Measurements from ENCODE around the gene PCSK9.

DNA sequence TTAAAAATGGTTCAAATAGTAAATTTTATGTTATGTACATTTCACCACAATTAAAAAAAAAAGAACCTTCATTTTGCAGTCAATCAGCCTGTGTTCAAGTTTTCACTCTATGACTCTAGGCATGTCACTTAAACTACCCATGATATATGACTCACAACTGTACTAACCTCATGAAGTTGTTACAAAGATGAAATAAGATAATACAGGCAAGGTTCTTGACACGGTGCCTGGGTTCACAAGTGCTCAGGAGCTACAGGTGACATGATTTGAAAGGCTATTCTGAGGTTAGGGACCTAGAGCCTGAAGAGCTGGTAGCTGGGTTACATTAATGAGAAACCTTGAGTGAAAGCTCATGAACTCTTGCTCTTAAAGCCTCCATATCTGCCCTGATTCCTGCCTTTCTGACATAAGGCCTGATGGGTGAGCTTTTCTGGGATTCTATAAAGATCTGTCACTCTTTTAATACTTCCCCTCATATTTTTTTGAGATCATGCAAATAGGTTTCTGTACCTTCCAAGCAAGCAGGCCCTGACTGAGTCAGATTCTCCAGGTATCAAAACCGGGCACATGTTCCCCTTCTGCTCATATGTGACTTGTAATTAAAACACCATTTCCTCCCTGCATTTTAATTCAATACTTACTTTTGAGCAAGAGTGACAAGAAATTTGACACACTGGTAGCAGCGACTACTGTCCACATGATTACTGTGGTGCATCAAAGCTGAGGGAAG, 34.0 kb downstream of the PCSK9 start:
- TF ChIP-seq, protein P1, sequence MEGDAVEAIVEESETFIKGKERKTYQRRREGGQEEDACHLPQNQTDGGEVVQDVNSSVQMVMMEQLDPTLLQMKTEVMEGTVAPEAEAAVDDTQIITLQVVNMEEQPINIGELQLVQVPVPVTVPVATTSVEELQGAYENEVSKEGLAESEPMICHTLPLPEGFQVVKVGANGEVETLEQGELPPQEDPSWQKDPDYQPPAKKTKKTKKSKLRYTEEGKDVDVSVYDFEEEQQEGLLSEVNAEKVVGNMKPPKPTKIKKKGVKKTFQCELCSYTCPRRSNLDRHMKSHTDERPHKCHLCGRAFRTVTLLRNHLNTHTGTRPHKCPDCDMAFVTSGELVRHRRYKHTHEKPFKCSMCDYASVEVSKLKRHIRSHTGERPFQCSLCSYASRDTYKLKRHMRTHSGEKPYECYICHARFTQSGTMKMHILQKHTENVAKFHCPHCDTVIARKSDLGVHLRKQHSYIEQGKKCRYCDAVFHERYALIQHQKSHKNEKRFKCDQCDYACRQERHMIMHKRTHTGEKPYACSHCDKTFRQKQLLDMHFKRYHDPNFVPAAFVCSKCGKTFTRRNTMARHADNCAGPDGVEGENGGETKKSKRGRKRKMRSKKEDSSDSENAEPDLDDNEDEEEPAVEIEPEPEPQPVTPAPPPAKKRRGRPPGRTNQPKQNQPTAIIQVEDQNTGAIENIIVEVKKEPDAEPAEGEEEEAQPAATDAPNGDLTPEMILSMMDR (IDR thresholded peaks at IDR 0.05), result no peak
- TF ChIP-seq POLR2A (IDR thresholded peaks at IDR 0.05), result no peak

All from testis (tissue), 2 donors.